A673 (cell line): ENCODE data around the gene SNX32.

Source experiments
- EZH2 ChIP-seq: fragments of 200-600 bp; sonication (generic); IDR thresholded peaks from 2 replicates; pipeline ENCODE4 v1.6.1; 2017; ENCODE audit warnings: borderline replicate concordance, low read depth, mild to moderate bottlenecking, mixed read lengths, antibody characterized with exemption, low read length; ENCODE audit not compliant: poor library complexity, severe bottlenecking
- TF ChIP-seq, protein P1 (sequence below): fragments of 300-800, 200-600 bp; sonication (generic); conservative IDR thresholded peaks from 2 replicates; pipeline ENCODE4 v1.5.1; 2017; ENCODE audit warnings: low read depth, mild to moderate bottlenecking, antibody characterized with exemption, low read length, moderate library complexity, mixed read lengths

DNA sequence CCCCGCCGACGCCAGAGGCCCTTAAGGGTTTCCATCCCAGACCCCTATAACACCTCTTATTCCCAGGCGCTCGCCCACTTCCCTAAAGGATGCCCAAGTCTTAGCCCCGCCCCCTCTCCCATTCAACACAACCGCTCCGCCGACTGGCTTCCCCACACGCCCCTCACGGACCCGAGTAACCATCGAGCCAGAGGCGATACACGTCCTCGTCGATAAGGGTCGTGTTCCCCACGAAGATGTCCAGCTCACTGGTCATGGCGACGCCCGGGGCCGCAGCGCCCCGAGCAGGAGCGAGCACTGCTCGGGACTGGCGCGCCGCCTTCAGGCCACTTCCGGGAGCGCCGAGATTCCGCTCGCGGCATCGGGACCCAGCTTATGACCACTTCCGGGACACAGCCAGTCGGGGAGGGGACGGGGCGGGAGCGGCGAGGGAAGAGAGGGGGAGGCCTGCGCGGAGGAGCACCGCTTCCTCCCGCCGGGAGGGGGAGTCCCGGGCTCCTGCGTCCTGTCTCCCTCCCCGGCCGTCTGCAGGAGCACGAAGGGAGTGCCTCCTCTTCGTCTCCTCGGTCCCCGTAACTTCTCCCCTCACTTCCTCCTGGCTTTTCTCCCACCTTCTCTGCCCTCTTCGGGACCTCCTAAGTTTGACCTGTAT is 54.5 kb downstream of the SNX32 start, which contains the start of gene FIBP:
- TF ChIP-seq EZH2, result no peak
- TF ChIP-seq, protein P1, sequence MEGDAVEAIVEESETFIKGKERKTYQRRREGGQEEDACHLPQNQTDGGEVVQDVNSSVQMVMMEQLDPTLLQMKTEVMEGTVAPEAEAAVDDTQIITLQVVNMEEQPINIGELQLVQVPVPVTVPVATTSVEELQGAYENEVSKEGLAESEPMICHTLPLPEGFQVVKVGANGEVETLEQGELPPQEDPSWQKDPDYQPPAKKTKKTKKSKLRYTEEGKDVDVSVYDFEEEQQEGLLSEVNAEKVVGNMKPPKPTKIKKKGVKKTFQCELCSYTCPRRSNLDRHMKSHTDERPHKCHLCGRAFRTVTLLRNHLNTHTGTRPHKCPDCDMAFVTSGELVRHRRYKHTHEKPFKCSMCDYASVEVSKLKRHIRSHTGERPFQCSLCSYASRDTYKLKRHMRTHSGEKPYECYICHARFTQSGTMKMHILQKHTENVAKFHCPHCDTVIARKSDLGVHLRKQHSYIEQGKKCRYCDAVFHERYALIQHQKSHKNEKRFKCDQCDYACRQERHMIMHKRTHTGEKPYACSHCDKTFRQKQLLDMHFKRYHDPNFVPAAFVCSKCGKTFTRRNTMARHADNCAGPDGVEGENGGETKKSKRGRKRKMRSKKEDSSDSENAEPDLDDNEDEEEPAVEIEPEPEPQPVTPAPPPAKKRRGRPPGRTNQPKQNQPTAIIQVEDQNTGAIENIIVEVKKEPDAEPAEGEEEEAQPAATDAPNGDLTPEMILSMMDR, result peak; percentile 97
